ENCODE measurements around the gene ALPK1. TPM values are rescaled to one million over a fixed set of nuclear protein-coding genes. Genes with fewer than 3 reads are reported as not detected.
"Not testable (repeated sequence)": the region's sequence is repeated elsewhere in the genome, so short reads cannot be mapped to it uniquely, and the experiment has no call there.

The ALPK1 gene
- total RNA-seq, 2 donors from 2014 or later: 4.2 to 8.1 TPM

DNA sequence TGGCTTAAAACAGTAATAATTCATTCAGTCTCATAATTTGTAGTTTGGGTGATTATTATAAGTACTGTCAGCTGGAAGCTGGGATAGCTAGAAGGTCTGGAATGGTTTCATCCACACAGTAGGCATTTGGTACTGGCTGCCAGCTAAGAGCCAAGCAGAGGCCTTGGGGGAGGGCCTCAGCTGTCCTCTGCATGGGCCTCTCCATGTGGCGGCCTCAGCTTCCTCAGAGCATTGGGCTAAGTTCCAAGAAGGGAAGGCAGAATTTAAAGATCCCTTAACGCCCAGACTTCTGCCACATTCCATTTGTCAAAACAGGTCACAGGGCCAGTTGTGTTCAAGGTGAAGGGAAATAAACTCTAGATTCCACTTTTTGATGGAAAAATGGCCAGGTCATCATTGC lies 125.5 kb downstream of the ALPK1 start:
- Histone ChIP-seq H3K4me3 (no peak overlapping the region), H3K36me3 (no peaks in the 10 kb centered on the region), H3K4me1 (no peaks in the 10 kb centered on the region), H3K9me3 (no peaks in the 10 kb centered on the region), H3K27me3 (no peaks in the 10 kb centered on the region), H3K27ac (no peak overlapping the region)
- TF ChIP-seq, protein P1, sequence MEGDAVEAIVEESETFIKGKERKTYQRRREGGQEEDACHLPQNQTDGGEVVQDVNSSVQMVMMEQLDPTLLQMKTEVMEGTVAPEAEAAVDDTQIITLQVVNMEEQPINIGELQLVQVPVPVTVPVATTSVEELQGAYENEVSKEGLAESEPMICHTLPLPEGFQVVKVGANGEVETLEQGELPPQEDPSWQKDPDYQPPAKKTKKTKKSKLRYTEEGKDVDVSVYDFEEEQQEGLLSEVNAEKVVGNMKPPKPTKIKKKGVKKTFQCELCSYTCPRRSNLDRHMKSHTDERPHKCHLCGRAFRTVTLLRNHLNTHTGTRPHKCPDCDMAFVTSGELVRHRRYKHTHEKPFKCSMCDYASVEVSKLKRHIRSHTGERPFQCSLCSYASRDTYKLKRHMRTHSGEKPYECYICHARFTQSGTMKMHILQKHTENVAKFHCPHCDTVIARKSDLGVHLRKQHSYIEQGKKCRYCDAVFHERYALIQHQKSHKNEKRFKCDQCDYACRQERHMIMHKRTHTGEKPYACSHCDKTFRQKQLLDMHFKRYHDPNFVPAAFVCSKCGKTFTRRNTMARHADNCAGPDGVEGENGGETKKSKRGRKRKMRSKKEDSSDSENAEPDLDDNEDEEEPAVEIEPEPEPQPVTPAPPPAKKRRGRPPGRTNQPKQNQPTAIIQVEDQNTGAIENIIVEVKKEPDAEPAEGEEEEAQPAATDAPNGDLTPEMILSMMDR (IDR thresholded peaks at IDR 0.05): no peak
- no peak for DNase-seq (ENCODE audit: low spot score)

DNA sequence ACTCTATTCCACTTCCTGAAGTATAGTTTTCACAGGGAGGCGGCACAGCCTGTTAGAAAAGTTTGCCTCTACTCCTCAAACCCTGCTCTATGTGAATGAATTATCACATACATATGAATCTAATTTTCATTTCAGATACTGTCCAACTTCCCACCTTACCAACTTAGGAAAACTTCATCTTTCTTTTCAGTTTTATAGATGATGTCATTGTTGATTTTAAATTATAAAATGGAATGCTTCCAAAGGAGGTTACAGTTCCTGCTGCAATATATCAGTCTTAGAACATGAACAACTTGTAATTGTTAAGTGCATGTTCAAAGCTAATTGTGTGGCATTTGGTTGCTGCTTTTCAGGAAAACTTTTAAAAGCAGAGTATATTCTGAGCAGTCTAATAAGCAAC lies 126.4 kb downstream of the ALPK1 start:
- no peaks in the 10 kb centered on the region for H3K9me3 ChIP-seq
- TF ChIP-seq, protein P1 (IDR thresholded peaks at IDR 0.05): no peak
- no peaks in the 10 kb centered on the region for H3K27me3 ChIP-seq
- H3K27ac ChIP-seq: no peak overlapping the region
- H3K4me1 ChIP-seq: no peaks in the 10 kb centered on the region
- no peaks in the 10 kb centered on the region for H3K36me3 ChIP-seq
- no peak for DNase-seq (ENCODE audit: low spot score)
- H3K4me3 ChIP-seq: no peak overlapping the region

DNA sequence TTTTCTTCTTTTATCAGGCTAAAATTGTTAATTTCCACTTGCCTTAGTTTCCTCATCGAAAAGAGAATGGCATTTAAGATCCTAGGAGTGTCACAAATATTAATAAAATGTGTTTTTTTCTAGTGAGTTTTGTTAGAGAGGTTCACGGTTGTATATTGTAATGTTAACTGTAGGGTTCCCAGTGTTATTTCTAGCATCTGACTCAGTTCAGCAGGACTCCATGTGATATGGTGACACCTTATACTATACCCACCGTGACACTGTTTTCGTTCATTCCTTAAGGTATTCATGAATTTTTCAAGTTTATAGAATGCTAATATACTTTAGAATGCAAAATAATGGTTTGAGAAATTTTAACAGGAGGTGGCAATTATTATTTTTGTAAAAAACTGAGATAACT lies 128.7 kb downstream of the ALPK1 start:
- TF ChIP-seq, protein P1 (IDR thresholded peaks at IDR 0.05): no peak
- H3K27ac ChIP-seq: no peak overlapping the region
- H3K4me3 ChIP-seq: no peak overlapping the region
- DNase-seq (ENCODE audit: low spot score): no peak
- no peaks in the 10 kb centered on the region for H3K4me1 ChIP-seq
- no peaks in the 10 kb centered on the region for H3K27me3 ChIP-seq
- H3K36me3 ChIP-seq: no peaks in the 10 kb centered on the region
- no peaks in the 10 kb centered on the region for H3K9me3 ChIP-seq

DNA sequence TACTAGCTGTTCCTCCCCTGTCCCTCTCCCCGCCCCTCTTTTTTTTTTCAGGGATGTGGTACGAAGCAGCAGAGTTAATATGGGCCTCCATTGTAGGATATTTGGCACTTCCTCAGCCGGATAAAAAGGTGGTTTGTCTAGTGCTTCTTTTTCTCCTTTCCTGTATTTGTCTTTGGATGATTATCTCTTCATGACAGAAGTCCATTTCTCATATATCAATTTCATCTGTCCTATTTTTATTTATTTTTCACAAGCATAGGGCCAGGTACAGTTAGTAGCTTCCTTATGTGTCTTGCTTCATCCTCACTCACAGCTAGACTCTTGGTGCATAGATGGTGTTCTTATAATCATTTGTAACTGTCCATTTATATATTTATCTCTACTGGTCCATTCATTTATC lies 129.2 kb downstream of the ALPK1 start:
- Histone ChIP-seq H3K9me3 (no peaks in the 10 kb centered on the region), H3K27me3 (no peaks in the 10 kb centered on the region), H3K36me3 (no peaks in the 10 kb centered on the region), H3K4me3 (no peak overlapping the region), H3K4me1 (no peaks in the 10 kb centered on the region), H3K27ac (no peak overlapping the region)
- TF ChIP-seq, protein P1 (IDR thresholded peaks at IDR 0.05): no peak
- no peak for DNase-seq (ENCODE audit: low spot score)

DNA sequence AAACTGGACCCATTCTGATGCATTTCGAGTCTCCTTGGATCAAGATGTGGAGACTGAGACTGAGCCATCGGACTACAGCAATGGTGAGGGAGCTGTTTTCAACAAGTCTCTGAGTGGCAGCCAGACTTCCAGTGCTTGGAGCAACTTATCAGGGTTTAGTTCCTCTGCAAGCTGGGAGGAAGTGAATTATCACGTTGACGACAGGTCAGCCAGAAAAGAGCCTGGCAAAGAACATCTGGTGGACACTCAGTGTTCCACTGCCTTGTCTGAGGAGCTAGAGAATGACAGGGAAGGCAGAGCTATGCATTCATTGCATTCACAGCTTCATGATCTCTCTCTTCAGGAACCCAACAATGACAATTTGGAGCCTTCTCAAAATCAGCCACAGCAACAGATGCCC lies 134.0 kb downstream of the ALPK1 start:
- no peaks in the 10 kb centered on the region for H3K36me3 ChIP-seq
- DNase-seq (ENCODE audit: low spot score): no peak
- H3K9me3 ChIP-seq: no peaks in the 10 kb centered on the region
- no peak overlapping the region for H3K27ac ChIP-seq
- no peak overlapping the region for H3K4me3 ChIP-seq
- H3K4me1 ChIP-seq: no peaks in the 10 kb centered on the region
- TF ChIP-seq, protein P1 (IDR thresholded peaks at IDR 0.05): no peak
- no peaks in the 10 kb centered on the region for H3K27me3 ChIP-seq

DNA sequence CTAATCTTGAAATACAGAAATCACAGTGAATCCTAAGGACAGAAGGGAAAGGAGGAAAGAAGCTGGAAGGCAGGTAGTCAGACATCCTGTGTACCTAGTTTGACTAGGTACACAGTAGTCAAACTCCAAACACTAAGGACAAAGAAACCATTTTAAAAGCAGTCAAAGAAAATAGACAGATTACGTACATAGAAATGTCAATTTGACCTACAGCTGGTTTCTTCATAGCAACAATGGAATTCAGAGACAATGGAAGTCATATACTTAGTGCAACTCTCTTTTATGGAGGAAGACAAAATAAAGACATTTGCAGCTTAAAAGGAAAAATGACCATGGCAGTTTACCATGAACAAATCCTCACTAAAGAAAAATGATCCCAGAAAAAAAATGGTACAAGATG lies 139.8 kb downstream of the ALPK1 start:
- TF ChIP-seq, protein P1 (IDR thresholded peaks at IDR 0.05): no peak
- no peak for DNase-seq (ENCODE audit: low spot score)
- H3K36me3 ChIP-seq: peaks cover 14% of the 10 kb centered on the region
- H3K9me3 ChIP-seq: no peaks in the 10 kb centered on the region
- H3K27ac ChIP-seq: no peak overlapping the region
- H3K4me3 ChIP-seq: no peak overlapping the region
- H3K27me3 ChIP-seq: no peaks in the 10 kb centered on the region
- no peaks in the 10 kb centered on the region for H3K4me1 ChIP-seq

DNA sequence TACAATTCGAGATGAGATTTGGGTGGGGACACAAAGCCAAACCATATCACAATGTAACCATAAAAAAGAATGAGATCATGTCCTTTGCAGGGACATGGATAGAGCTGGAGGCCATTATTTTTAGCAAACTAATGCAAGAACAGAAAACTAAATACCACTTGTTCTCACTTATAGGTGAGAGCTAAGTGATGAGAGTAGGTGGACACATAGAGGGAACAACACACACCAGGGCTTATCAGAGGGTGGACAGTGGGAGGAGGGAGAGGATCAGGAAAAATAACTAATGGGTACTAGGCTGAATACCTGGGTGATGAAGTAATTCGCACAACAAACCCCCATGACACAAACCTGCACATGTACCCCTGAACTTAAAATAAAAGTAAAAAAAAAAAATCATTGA lies 145.1 kb downstream of the ALPK1 start:
- not testable (repeated sequence) for H3K4me3 ChIP-seq; H3K4me1 ChIP-seq; H3K27ac ChIP-seq; H3K27me3 ChIP-seq; DNase-seq (ENCODE audit: low spot score)
- H3K9me3 ChIP-seq: peaks cover 0 to 28% of the 10 kb centered on the region in 2 donors
- peaks cover 14% of the 10 kb centered on the region for H3K36me3 ChIP-seq

Data from right atrium auricular region (tissue), 2 donors.